Activated CD4-positive, alpha-beta T cell treated with anti-CD3 and anti-CD28 coated beads, Interleukin-2, Interleukin-6, amounts not matched to agents 100 ng/mL and 50 ng/mL, durations not matched to agents 16 hours and 8 hours (primary cell): ENCODE measurements around the gene CRHR1.
"Not testable (repeated sequence)": the region's sequence is repeated elsewhere in the genome, so short reads cannot be mapped to it uniquely, and the experiment has no call there.

ENCODE experiments used
- DNase-seq: peaks from one replicate; pipeline ENCODE4 v3.0.0-alpha.2; 2020

The CRHR1 gene

GRCh38 chr17:45847101-45847500, 63.0 kb downstream of the CRHR1 start:
- no peak for DNase-seq

DNA sequence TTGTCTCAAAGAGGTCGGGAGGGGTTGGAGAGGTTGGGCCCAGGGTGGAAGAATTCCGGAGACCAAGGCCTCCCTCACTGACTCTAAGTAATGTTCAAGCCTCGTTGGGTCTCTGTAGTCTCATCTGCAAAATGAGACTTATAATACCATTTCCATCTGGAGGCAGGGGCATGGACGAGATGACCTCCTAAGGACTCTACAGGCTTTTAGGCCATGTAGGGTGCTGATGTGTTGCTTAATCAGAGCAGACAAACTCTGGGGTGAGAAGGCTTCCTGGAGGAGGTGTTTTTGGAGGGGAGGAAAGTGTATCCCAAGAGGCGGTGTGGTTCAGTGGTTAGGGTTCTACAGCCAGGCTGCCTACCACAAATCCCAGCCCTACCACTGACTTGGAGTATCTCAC, 63.6 kb downstream of the CRHR1 start:
- no peak for DNase-seq

DNA sequence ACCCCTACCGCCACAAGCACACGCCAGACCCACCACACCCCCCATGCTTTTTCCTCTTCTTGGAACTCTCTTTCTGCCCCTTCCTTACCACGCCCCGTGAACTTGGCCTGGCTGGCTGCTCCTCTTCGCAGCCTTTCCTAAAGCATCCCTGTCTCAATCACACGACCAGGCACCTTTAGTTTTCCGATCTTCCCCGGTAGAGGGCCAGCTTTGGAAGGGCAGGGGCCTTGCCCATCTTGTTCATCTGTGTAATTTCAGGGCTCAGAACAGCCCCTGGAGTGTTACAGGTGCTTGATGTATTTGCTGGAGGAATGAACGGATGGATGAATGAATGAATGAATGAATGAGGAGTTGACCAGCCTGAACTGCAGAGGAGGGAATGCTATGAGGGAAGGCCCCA, 64.3 kb downstream of the CRHR1 start:
- no peak for DNase-seq

DNA sequence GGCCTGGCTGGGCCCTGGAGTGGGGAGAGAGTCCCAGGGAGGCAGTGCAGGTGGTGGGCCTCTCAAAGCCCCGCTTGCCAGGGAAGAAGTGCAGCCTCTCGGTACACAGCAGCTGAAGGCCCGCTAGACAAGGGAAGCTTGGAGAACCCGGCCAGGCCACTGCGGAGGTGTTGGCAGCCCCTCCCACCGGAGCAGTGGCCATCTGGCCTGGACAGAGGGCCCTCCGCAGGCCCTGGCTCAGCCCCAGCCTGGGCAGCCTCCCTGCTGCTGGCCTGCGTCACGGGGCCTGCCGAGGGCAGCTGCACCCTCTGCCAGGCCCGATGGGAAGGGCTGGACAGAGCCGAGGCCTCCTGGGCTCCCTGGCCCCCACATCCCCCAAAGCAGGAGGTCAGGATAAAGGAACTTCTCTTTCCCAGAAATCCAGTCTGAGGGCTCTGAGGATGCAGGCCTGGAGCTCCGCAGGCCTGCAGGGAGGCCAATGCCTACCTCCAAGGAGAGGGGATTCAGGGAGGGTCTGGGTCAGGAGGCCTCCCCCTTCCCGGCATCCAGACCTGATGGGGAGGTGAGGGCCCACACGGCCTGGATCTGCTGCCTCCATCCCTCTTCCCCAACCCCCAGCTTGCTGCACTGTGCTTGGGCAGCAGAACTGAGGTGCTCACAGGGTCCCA, 64.9 kb downstream of the CRHR1 start:
- no peak for DNase-seq

- DNase-seq, result no peak
These were observed 65.4 kb downstream of the CRHR1 start for GRCh38 chr17:45849536-45849990.

DNA sequence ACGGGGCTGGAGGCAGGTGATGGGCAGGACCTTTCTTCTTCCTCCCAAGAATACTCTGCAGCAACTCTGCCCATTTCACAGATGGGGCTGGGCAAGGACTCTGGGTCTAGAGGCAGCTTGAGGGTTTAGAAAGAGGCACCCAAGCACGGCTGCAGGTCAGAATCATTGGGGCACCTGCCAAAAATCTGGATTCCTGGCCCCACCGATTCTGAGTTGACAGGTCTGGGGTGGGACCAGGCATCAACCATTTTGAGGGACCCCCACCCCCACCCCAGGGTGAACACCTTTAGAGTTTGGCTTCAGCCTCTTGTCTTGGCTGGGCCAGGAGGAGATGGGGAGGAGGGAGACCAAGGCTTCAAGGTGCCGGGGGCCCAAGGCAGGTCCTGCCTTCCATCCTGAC, 65.9 kb downstream of the CRHR1 start:
- DNase-seq, result no peak

GRCh38 chr17:45850468-45850867, 66.3 kb downstream of the CRHR1 start:
- no peak for DNase-seq

GRCh38 chr17:45851022-45851421, 66.9 kb downstream of the CRHR1 start:
- no peak for DNase-seq

DNA sequence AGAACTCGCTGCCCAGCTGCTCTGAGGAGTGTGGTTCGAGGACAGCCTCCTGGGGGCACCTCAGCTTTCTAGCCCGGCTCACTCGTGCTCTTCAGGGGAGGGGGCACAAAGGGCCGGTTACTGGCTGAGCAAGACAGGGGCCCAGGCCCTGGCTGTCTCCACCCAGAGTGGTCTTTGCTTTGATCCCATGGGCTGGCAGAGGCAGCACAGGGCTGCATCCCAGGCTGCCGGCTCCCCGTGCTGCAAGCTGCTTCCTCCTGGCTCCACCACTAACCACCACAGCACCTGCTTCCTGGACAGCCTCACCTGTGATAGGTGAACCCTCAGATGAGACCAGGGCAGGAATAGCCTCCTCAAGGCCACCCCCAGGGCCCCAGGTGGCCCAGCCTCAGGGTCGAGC, 67.3 kb downstream of the CRHR1 start:
- DNase-seq, result no peak

GRCh38 chr17:45851873-45852272, 67.8 kb downstream of the CRHR1 start:
- no peak for DNase-seq

- DNase-seq, result peak; percentile 70
These were observed 68.6 kb downstream of the CRHR1 start for GRCh38 chr17:45852535-45853297.

DNA sequence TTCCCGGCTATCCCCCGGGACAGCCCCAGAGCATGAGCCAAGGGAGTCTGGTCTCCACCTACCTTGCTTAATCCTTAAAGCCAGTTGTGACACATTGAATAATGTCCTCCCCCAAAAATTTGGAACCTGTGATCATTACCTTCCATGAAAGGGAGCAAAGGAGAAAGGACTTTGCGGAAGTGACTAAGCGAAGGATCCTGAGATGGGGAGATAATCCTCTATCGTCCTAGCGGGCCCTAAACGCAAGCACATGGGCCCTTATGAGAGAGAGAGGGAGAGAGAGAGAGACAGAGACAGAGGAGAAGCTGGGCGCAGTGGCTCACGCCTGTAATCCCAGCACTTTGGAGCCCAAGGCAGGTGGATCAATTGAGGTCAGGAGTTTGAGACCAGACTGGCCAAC, 70.1 kb downstream of the CRHR1 start:
- DNase-seq, result no peak

DNA sequence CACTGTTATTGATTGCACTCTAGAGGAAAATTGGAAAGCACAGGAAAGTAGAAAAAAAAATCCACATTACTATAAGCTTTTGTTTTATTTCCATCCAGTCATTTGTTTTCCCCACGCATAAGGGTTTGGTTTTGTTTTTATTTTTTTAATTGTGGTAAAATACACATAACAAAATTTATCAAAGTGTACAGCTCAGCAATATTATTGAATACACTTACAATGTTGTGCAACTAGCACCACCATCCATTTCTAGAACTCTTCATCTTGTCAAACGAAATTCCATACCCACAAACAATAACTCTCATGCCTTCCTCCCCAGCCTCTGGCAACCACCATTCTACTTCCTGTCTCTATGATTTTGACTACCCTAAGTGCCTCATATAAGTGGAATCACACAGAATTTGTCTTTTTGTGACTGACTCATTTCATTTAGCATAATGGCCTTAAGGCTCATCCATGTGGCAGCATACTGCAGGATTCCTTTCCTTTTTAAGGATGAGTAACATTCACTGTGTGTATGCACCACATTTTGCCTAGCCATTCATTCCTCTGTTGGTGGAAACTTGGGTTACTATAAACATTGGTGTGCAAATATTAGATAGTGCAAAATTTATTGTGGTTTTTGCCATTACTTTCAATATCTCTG, 71.7 kb downstream of the CRHR1 start:
- no peak for DNase-seq

- DNase-seq, result no peak
These were observed 74.0 kb downstream of the CRHR1 start for GRCh38 chr17:45857977-45858708.

DNA sequence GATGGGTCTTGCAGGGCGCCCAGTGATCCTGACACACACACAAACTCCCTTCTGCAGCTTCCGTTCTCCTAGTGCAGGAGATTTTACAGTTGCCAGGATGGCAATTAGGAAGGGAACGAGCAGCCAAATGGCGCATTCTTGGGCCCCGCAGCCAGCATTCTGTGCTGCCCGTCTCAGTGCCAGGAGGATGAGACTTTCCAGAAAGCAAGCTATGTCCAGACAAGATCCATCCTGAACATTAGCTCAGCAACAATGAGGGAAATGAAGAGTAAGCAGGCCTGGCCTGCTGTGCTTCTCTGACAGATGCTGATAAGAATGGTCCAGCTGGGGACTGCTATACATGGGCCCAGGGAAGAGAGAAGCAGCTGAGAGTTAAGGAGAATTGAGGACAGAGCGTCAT, 77.0 kb downstream of the CRHR1 start:
- no peak for DNase-seq

- DNase-seq, result not testable (repeated sequence)
These were observed 78.0 kb downstream of the CRHR1 start for GRCh38 chr17:45862127-45862526.

DNA sequence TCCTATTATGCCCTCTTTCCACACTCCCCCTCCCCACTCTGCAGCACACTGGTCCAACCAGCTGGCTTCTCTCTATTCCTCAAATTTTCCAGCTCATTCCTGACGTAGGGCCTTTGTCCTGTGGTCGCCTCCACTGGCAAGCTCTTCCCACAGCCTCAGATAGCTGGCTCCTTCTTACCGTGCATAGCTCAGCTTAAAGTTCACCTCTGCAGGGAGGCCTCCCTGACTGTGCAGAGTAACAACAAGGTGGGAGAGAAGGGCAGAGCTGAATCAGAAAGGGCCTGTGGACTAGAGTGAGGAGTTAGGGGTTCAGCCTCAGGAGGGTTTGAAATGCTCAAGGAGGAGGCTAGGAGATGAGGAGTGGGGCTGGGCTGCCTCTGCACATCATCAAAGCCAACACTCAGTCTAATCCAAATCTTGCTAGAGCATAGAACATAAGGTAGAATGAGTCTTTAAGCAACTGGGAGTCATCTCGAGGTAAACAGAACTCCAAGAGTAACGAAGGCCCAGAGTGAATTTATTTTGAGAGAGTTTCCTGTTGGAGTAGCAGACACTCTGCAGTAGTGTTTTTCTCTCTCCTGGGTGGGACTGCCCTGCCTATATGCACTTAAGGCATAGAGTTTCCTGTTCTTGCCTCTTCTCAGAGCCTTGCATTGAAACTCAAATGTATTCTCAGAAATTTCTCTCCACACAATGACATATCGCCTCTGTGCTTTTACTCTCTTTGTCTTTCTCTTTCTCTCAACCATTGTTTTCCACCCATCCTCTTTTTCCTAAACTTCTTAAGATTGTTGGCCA, 79.9 kb downstream of the CRHR1 start:
- DNase-seq, result no peak

- no peak for DNase-seq
These were observed 83.1 kb downstream of the CRHR1 start for GRCh38 chr17:45867171-45867570.

DNA sequence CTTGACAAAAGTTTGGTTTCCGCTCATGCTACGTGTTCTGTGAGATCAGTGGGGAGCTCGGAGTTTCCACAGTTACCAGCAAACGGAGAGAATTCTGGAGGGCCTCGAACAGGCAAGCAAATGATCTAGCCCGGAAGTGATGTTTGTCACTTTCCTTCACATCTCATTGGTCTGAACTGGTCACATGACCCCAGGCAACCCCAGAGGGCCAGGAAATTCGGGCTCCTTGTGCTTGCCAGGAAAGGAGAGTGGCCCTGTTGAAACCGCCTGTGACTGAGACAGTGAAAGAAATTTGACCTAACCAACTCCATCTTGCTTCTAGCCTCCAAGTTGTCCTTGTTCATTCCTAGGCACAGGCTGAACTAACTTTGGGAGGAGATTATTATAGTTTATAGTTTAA, 83.6 kb downstream of the CRHR1 start:
- no peak for DNase-seq

DNA sequence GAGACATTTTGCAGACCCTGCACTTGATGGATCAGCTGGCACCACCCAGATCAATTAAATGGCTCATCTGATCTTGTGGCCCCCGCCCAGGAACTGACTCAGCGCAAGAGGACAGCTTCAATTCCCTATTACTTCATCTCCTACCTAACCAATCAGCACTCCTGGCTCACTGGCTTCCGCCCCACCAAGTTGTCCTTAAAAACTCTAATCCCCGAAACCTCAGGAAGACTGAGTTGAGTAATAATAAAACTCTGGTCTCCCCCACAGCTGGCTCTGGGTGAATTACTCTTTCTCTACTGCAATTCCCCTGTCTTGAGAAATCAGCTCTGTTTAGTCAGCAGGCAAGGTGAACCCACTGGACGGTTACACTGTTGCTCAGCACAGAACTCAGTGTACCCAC, 84.2 kb downstream of the CRHR1 start:
- no peak for DNase-seq

- no peak for DNase-seq
These were observed 85.7 kb downstream of the CRHR1 start for GRCh38 chr17:45869676-45870341.
